ENCODE data around the gene PRELID1.
"Not testable (repeated sequence)": the region's sequence is repeated elsewhere in the genome, so short reads cannot be mapped to it uniquely, and the experiment has no call there.

Gene PRELID1

GRCh38 chr5:177303121-177303924, at the start of gene PRELID1, which contains the start of gene RAB24:
Gene PRELID1, plus strand, starts transcription at chr5:177303799. Its CDS starts 187 bp downstream, at chr5:177303986.
Gene RAB24, minus strand, starts transcription at chr5:177303719. Its CDS starts 431 bp downstream, at chr5:177303288.
- Histone ChIP-seq H3K27ac (peak within 1 kb of the TSS; percentile 74), H3K9me3 (ENCODE audit: severe bottlenecking) (no peaks in the 10 kb centered on the region), H3K4me3 (ENCODE audit: low read depth, low read length) (peak within 1 kb of the TSS; percentile 81), H3K36me3 (peaks cover 17% of the 10 kb centered on the region), H3K27me3 (ENCODE audit: insufficient read depth, low read depth, severe bottlenecking) (no peaks in the 10 kb centered on the region)
- DNase-seq = peak; percentile 67
- 0 out of 2 replicates have a peak, but pooled peaks have one; percentile 14 for TF ChIP-seq CTCF (IDR thresholded peaks at IDR 0.05; ENCODE audit: low read depth, low read length)

- Histone ChIP-seq H3K4me3 (ENCODE audit: low read depth, low read length) (no peak overlapping the region), H3K9me3 (ENCODE audit: severe bottlenecking) (no peaks in the 10 kb centered on the region), H3K36me3 (peaks cover 5% of the 10 kb centered on the region; the same call in 1 of the 2 replicates), H3K27ac (no peak overlapping the region), H3K27me3 (ENCODE audit: insufficient read depth, low read depth, severe bottlenecking) (no peaks in the 10 kb centered on the region)
- TF ChIP-seq CTCF (IDR thresholded peaks at IDR 0.05; ENCODE audit: low read depth, low read length) = no peak
- DNase-seq = no peak
These were observed 47.3 kb upstream of the PRELID1 start for GRCh38 chr5:177256296-177256695.

GRCh38 chr5:177258711-177259110, 44.9 kb upstream of the PRELID1 start:
- H3K27ac ChIP-seq; H3K4me3 ChIP-seq (ENCODE audit: low read depth, low read length); H3K27me3 ChIP-seq (ENCODE audit: insufficient read depth, low read depth, severe bottlenecking); DNase-seq; H3K9me3 ChIP-seq (ENCODE audit: severe bottlenecking); H3K36me3 ChIP-seq: not testable (repeated sequence)

GRCh38 chr5:177260961-177261360, 42.6 kb upstream of the PRELID1 start:
- no peak for TF ChIP-seq CTCF (IDR thresholded peaks at IDR 0.05; ENCODE audit: low read depth, low read length)
- no peak for DNase-seq
- H3K9me3 ChIP-seq (ENCODE audit: severe bottlenecking) = no peaks in the 10 kb centered on the region
- no peaks in the 10 kb centered on the region for H3K27me3 ChIP-seq (ENCODE audit: insufficient read depth, low read depth, severe bottlenecking)
- H3K4me3 ChIP-seq (ENCODE audit: low read depth, low read length) = no peak overlapping the region
- no peaks in the 10 kb centered on the region for H3K36me3 ChIP-seq
- no peak overlapping the region for H3K27ac ChIP-seq

GRCh38 chr5:177261510-177261909, 42.1 kb upstream of the PRELID1 start:
- Histone ChIP-seq H3K9me3 (ENCODE audit: severe bottlenecking) (no peaks in the 10 kb centered on the region), H3K36me3 (no peaks in the 10 kb centered on the region), H3K27ac (no peak overlapping the region), H3K4me3 (ENCODE audit: low read depth, low read length) (no peak overlapping the region), H3K27me3 (ENCODE audit: insufficient read depth, low read depth, severe bottlenecking) (no peaks in the 10 kb centered on the region)
- TF ChIP-seq CTCF (IDR thresholded peaks at IDR 0.05; ENCODE audit: low read depth, low read length) = no peak
- DNase-seq = no peak

GRCh38 chr5:177264178-177264577, 39.4 kb upstream of the PRELID1 start:
- no peak for DNase-seq
- Histone ChIP-seq H3K36me3 (peaks cover 3% of the 10 kb centered on the region; the same call in 1 of the 2 replicates), H3K27me3 (ENCODE audit: insufficient read depth, low read depth, severe bottlenecking) (no peaks in the 10 kb centered on the region), H3K4me3 (ENCODE audit: low read depth, low read length) (no peak overlapping the region), H3K27ac (no peak overlapping the region), H3K9me3 (ENCODE audit: severe bottlenecking) (no peaks in the 10 kb centered on the region)
- TF ChIP-seq CTCF (IDR thresholded peaks at IDR 0.05; ENCODE audit: low read depth, low read length) = no peak
